Left hindlimb (tissue), 1 donor: ENCODE data around the gene SLC13A5.
A peak's percentile ranks its signal among the peaks of the same experiment; 100 is the strongest.
"Not testable (repeated sequence)": the region's sequence is repeated elsewhere in the genome, so short reads cannot be mapped to it uniquely, and the experiment has no call there.

ENCODE experiments used
- DNase-seq: peaks from one replicate; pipeline ENCODE4 v3.0.0-alpha.2; 2018

SLC13A5 gene

GRCh38 chr17:6683081-6683684, 30.0 kb downstream of the SLC13A5 start:
- no peak for DNase-seq

- DNase-seq = no peak
Measured at GRCh38 chr17:6682339-6682738, 30.8 kb downstream of the SLC13A5 start.

- no peak for DNase-seq
Measured at GRCh38 chr17:6681671-6682070, 31.5 kb downstream of the SLC13A5 start.

- DNase-seq = no peak
Measured at GRCh38 chr17:6681176-6681575, 32.0 kb downstream of the SLC13A5 start.

- no peak for DNase-seq
Measured at GRCh38 chr17:6679241-6679640, 33.9 kb downstream of the SLC13A5 start.

- no peak for DNase-seq
Measured at GRCh38 chr17:6677946-6678345, 35.2 kb downstream of the SLC13A5 start.

- DNase-seq = peak; percentile 81
Measured at GRCh38 chr17:6677158-6677831, 35.9 kb downstream of the SLC13A5 start.

- DNase-seq = no peak
Measured at GRCh38 chr17:6676802-6677157, 36.4 kb downstream of the SLC13A5 start.

GRCh38 chr17:6675201-6675825, 37.9 kb downstream of the SLC13A5 start:
- DNase-seq = no peak

- no peak for DNase-seq
Measured at GRCh38 chr17:6674586-6674985, 38.6 kb downstream of the SLC13A5 start.

GRCh38 chr17:6671431-6671830, 41.7 kb downstream of the SLC13A5 start:
- no peak for DNase-seq

- no peak for DNase-seq
Measured at GRCh38 chr17:6670999-6671398, 42.2 kb downstream of the SLC13A5 start.

GRCh38 chr17:6670571-6670970, 42.6 kb downstream of the SLC13A5 start:
- DNase-seq = no peak

GRCh38 chr17:6669479-6670212, 43.5 kb downstream of the SLC13A5 start:
- DNase-seq = no peak

- no peak for DNase-seq
Measured at GRCh38 chr17:6668727-6669425, 44.3 kb downstream of the SLC13A5 start.

- no peak for DNase-seq
Measured at GRCh38 chr17:6668219-6668618, 45.0 kb downstream of the SLC13A5 start.

- no peak for DNase-seq
Measured at GRCh38 chr17:6667516-6667915, 45.7 kb downstream of the SLC13A5 start.

GRCh38 chr17:6666557-6666956, 46.6 kb downstream of the SLC13A5 start:
- DNase-seq = no peak

GRCh38 chr17:6666077-6666521, 47.1 kb downstream of the SLC13A5 start:
- DNase-seq = peak; percentile 79

GRCh38 chr17:6663200-6663599, 50.0 kb downstream of the SLC13A5 start:
- not testable (repeated sequence) for DNase-seq

GRCh38 chr17:6661464-6661848, 51.7 kb downstream of the SLC13A5 start:
- DNase-seq = no peak

- no peak for DNase-seq
Measured at GRCh38 chr17:6660805-6661463, 52.2 kb downstream of the SLC13A5 start.
